ENCODE measurements around the gene SETD3.
"Not testable (repeated sequence)": the region's sequence is repeated elsewhere in the genome, so short reads cannot be mapped to it uniquely, and the experiment has no call there.

SETD3 gene

GRCh38 chr14:99352688-99353280 is 127.9 kb downstream of the SETD3 start:
- in situ Hi-C loops (cut with MboI; ENCODE audit: low sequenced_read_pairs, unreplicated experiment): no loop called here
- no peak for DNase-seq (ENCODE audit: low spot score)

DNA sequence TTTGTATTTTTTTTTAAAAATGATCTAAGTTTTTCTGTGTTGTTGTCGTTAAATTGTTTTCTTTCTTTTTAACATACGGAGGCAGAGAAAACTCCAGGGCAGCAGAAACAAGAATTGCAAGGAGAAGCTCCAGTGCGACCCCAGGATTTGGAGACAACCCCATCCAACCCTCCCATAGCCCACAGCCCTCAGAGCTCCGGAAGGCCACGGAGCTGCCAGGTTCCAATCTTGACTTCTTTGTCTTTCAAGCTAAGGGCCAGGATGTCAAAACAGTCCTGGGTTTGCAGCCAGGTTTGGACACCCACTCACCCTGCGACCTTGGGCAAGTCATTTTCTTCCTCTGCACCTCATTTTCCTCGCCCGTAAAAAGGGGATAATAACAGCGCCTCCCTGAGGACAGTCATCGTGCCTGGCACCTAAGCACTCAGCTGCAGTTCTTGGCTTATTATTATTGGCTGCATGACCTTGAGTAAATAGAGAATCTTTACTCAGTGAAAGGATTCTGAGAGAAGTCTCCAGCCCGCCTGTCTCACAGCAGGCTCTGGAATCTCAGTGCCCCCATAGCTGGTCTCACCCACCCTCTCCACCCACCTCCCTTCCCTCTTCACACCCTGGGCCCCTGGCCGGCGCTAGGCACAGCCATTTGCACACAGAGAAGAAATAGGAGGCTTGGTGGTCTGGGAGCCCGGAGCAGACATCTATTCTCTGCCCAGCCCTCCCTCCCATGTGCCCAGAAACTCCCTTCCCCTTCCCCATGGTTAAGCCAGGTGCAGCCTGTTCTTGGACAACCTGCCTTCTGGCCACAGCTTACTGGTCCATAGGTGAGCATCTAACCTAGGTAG is 129.3 kb downstream of the SETD3 start:
- in situ Hi-C loops (cut with MboI; ENCODE audit: low sequenced_read_pairs, unreplicated experiment): no loop called here
- DNase-seq (ENCODE audit: low spot score): no peak
- TF ChIP-seq CTCF (IDR thresholded peaks at IDR 0.05; ENCODE audit: borderline replicate concordance, control extremely low read depth, extremely low read depth, insufficient read depth, missing control alignments): no peak

More at GRCh38 chr14:99352688-99353280, 127.9 kb downstream of the SETD3 start:
- TF ChIP-seq CTCF (IDR thresholded peaks at IDR 0.05; ENCODE audit: borderline replicate concordance, control extremely low read depth, extremely low read depth, insufficient read depth, missing control alignments): no peak

DNA sequence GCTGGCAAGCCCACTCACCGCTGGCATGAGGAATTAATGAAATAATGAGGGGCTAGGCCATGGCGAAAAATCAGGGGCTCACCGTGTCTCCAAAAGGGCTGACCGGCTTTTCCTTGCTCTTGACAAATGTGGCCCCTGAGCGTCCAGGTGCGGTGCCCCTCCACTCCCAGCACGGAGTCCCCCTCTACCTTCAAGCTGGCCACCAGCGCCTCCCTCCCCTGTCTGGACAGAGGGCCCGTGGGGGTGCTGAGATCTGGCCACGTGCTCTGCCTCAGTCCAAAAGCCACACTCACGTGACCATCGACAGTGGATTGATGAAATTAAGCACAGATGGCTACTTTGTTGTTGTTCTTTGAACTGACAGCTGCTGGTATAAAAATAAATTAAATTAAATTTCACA is 129.9 kb downstream of the SETD3 start:
- no peak for TF ChIP-seq CTCF (IDR thresholded peaks at IDR 0.05; ENCODE audit: borderline replicate concordance, control extremely low read depth, extremely low read depth, insufficient read depth, missing control alignments)
- no peak for DNase-seq (ENCODE audit: low spot score)
- in situ Hi-C loops (cut with MboI; ENCODE audit: low sequenced_read_pairs, unreplicated experiment): no loop called here

- in situ Hi-C loops (cut with MboI; ENCODE audit: low sequenced_read_pairs, unreplicated experiment): no loop called here
- DNase-seq (ENCODE audit: low spot score): no peak
- TF ChIP-seq CTCF (IDR thresholded peaks at IDR 0.05; ENCODE audit: borderline replicate concordance, control extremely low read depth, extremely low read depth, insufficient read depth, missing control alignments): no peak
Observed at GRCh38 chr14:99349721-99350495, 130.8 kb downstream of the SETD3 start.

DNA sequence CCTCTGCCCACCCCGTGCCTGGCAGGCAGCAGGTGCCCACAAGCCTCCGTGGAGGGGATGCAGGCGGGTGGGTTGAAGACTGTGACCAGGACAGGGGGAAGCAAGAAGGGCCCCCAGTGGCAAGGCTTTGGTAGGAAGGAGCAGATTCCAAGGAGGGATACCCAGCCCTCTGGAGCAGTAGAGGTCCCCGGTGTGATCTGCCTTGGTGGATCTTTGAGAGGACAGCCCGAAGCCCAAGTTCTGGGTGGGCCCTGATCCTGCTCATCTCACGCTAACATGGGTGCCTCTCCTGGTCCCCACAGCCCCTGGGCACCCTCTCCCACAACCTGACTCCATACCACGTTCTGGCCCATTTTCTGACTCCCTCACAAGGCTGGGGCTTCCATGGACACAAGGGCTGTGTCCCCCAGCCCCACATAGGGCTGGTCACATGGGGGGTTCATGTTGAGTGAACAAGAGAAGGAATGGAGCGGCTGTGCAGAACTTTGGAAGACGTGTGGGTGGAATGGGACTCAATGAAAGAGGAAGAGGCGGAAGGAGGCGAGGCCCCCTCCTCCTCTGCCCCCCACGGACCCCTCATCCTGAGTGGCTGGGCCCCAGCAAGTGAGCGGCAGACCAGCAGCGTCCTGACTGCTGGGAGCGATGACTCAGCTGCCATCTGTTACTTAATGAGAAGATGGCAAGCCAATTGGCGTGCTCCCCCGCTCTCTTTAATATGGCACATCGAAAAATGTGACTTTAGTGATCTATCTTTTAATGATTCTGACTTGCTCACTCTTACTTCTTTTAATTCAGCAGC is 131.6 kb downstream of the SETD3 start:
- no peak for TF ChIP-seq CTCF (IDR thresholded peaks at IDR 0.05; ENCODE audit: borderline replicate concordance, control extremely low read depth, extremely low read depth, insufficient read depth, missing control alignments)
- no peak for DNase-seq (ENCODE audit: low spot score)
- in situ Hi-C loops (cut with MboI; ENCODE audit: low sequenced_read_pairs, unreplicated experiment): no loop called here

DNA sequence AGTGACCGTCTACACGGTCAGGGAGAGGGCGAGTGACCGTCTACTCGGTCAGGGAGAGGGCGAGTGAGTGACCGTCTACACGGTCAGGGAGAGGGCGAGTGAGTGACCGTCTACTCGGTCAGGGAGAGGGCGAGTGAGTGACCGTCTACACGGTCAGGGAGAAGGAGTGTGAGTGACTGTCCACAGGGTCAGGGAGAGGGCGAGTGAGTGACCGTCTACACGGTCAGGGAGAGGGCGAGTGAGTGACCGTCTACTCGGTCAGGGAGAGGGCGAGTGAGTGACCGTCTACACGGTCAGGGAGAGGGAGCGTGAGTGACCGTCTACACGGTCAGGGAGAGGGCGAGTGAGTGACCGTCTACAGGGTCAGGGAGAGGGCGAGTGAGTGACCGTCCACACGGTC is 132.4 kb downstream of the SETD3 start:
- in situ Hi-C loops (cut with MboI; ENCODE audit: low sequenced_read_pairs, unreplicated experiment); DNase-seq (ENCODE audit: low spot score): not testable (repeated sequence)

All from GM13976 (cell line).